Tibial nerve (tissue), 4 donors: ENCODE measurements around the gene VPS13D. TPM values are rescaled to one million over a fixed set of nuclear protein-coding genes. Genes with fewer than 3 reads are reported as not detected.
A peak's percentile ranks its signal among the peaks of the same experiment; 100 is the strongest.

Source experiments
- DNase-seq, 2 donors: peaks; one replicate each; pipeline ENCODE4 v3.0.0-alpha.2; 2019; ENCODE audit warnings: low spot score in 2 of 2
- H3K27ac ChIP-seq, 4 donors: fragments of 200-600 bp; sonication (generic) in 3 of 4; one replicate each; pipeline ENCODE4 v1.5.1; 2017 to 2019; ENCODE audit warnings: mild to moderate bottlenecking in 1 of 4
- H3K27me3 ChIP-seq, 2 donors: fragments of 200-600 bp; sonication (generic) in 1 of 2; one replicate each; pipeline versions ENCODE4 v1.5.1 to v1.6.0; 2017 to 2019
- H3K36me3 ChIP-seq, 3 donors: fragments of 200-600 bp; sonication (generic); one replicate each; pipeline ENCODE4 v1.5.1; 2018 to 2019
- H3K4me1 ChIP-seq, 4 donors: fragments of 200-600 bp; sonication (generic) in 3 of 4; one replicate each; pipeline ENCODE4 v1.5.1; 2017 to 2019
- H3K4me3 ChIP-seq, 4 donors: fragments of 200-600 bp; sonication (generic) in 3 of 4; one replicate each; pipeline ENCODE4 v1.5.1; 2017 to 2019; ENCODE audit warnings: mild to moderate bottlenecking in 1 of 4, moderate library complexity in 1 of 4
- H3K9me3 ChIP-seq, 4 donors: fragments of 200-600 bp; sonication (generic) in 3 of 4; one replicate each; pipeline ENCODE4 v1.5.1; 2017 to 2019
- EP300 ChIP-seq, 2 donors: sonication (generic); formaldehyde crosslinking; IDR thresholded peaks; one replicate each; pipeline ENCODE4 v1.6.1; 2017; ENCODE audit warnings: antibody characterized with exemption in 2 of 2, mild to moderate bottlenecking in 1 of 2
- POLR2A ChIP-seq, 2 donors: fragments of 450-650 bp; IDR thresholded peaks; one replicate each; pipeline ENCODE4 v1.6.1; 2017; ENCODE audit warnings: antibody characterized with exemption in 2 of 2, mild to moderate bottlenecking in 2 of 2, moderate library complexity in 2 of 2
- WGBS, 2 donors: methylation state at CpG; one replicate each; pipeline ENCODE4 v1.1.5; 2018; 5-methylcytosine and 5-hydroxymethylcytosine counted together
- total RNA-seq, 4 donors: library from RNA; depleted of rRNA; stranded (reverse); fragments of >200 nt; gene quantifications; one replicate each; pipeline ENCODE4 v1.1.0, GENCODE V29; 2016
- TF ChIP-seq, protein P1 (sequence below), 5 experiments: fragments of 200-600 bp in 3 of 5; fragments of 450-650 bp in 2 of 5; sonication (generic) in 3 of 5; IDR thresholded peaks; one replicate each; pipeline ENCODE4 v1.5.1; 2016 to 2019; ENCODE audit warnings: antibody characterized with exemption in 5 of 5, mild to moderate bottlenecking in 3 of 5, moderate library complexity in 2 of 5

The VPS13D gene
- total RNA-seq, 4 donors from 2014 or later = 99.2 to 132 (median 110) TPM

DNA sequence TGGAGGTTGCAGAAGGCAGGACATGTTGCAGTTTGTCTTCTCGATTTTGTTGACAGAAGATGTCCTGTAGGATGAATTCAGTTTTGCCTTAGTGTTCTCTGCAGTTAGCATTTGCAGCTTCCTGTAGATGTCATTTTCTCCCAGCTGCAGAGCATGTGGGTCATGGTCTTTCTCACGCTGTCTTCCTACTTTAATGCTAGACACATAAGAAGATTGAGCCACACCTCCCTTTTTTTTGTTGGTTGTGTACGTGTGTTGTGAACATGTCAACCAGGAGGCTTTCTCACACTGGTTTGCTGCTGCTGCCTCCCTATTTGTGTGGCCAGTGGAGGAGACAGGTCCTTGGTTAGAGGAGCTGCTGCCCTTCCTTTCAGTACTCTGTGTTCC is 110.7 kb downstream of the VPS13D start:
- Histone ChIP-seq H3K4me1 (peaks cover 0 to 94% (median 50%) of the 10 kb centered on the region in 4 donors), H3K27ac (peak overlapping the region in 3 of 4 donors; percentile 10 to 83 (median 78)), H3K27me3 (no peaks in the 10 kb centered on the region), H3K36me3 (peaks cover 0 to 17% (median 0%) of the 10 kb centered on the region in 3 donors), H3K9me3 (no peaks in the 10 kb centered on the region), H3K4me3 (no peak overlapping the region)
- no peak for DNase-seq
- 48 to 50% methylated on average over 3 of the region's 3 CpGs for WGBS, 2 donors
- TF ChIP-seq, protein P1, sequence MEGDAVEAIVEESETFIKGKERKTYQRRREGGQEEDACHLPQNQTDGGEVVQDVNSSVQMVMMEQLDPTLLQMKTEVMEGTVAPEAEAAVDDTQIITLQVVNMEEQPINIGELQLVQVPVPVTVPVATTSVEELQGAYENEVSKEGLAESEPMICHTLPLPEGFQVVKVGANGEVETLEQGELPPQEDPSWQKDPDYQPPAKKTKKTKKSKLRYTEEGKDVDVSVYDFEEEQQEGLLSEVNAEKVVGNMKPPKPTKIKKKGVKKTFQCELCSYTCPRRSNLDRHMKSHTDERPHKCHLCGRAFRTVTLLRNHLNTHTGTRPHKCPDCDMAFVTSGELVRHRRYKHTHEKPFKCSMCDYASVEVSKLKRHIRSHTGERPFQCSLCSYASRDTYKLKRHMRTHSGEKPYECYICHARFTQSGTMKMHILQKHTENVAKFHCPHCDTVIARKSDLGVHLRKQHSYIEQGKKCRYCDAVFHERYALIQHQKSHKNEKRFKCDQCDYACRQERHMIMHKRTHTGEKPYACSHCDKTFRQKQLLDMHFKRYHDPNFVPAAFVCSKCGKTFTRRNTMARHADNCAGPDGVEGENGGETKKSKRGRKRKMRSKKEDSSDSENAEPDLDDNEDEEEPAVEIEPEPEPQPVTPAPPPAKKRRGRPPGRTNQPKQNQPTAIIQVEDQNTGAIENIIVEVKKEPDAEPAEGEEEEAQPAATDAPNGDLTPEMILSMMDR (IDR thresholded peaks at IDR 0.05) = no peak
- no peak for TF ChIP-seq EP300 (IDR thresholded peaks at IDR 0.05)

DNA sequence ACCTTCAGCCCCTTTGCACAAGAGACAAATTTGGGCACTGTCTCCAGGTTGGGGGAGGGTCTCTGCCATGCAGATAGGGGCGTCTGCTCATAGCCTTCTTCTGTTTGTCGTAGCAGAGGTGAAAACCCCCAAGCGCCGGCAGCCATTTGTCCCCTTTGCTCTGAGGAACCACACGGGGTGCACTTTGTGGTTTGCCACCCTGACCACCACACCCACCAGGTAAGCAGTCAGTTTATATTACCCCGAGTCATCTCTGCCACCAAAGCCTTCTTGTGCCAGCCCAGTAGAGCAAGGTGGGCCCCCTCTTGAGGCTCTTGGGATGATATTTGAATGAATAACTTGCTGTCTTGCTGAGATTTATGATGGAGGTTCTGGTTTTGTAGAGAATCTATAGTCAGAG is 111.8 kb downstream of the VPS13D start:
- peaks cover 0 to 18% (median 0%) of the 10 kb centered on the region in 3 donors for H3K36me3 ChIP-seq
- H3K9me3 ChIP-seq = no peaks in the 10 kb centered on the region
- TF ChIP-seq POLR2A (IDR thresholded peaks at IDR 0.05) (no peak), EP300 (IDR thresholded peaks at IDR 0.05) (no peak)
- TF ChIP-seq, protein P1 (IDR thresholded peaks at IDR 0.05) = no peak
- 84 to 86% methylated on average over 6 of the region's 6 CpGs for WGBS, 2 donors
- peaks cover 0 to 92% (median 57%) of the 10 kb centered on the region in 4 donors for H3K4me1 ChIP-seq
- H3K27me3 ChIP-seq = no peaks in the 10 kb centered on the region
- no peak for DNase-seq
- peak overlapping the region in 2 of 4 donors; percentile 42 to 78 for H3K27ac ChIP-seq
- no peak overlapping the region for H3K4me3 ChIP-seq

DNA sequence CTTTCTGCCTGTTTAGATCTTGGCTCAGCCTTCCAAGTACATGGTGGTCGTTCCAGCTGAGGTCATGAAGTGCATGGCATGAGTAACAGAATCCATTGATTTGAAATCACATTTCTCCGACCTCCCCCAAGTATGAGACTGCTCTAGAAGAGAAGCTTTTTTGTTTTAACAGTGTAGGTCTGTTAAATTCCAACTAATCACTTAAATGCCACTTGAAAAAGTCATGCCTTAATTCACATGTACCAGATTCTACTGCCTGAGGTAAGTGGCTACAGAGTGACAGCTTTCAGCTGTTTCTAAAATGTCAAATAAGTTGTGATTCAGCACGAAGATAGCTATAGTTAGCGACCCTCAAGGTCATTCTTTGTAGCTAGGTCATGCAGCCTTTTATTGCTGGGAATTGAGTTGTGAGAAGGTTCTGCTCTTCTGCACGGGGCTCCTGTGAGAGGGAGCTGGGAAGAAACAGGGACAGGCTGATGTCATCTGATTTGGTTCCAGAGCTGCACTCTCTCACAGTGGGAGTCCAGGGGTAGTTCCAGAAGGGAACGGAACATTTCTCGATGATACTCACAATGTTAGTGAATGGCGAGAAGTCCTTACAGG is 112.7 kb downstream of the VPS13D start:
- Histone ChIP-seq H3K36me3 (peaks cover 0 to 26% (median 0%) of the 10 kb centered on the region in 3 donors), H3K4me1 (peaks cover 0 to 84% (median 55%) of the 10 kb centered on the region in 4 donors), H3K27ac (peak overlapping the region in 2 of 4 donors; percentile 42 to 78), H3K27me3 (no peaks in the 10 kb centered on the region), H3K9me3 (no peaks in the 10 kb centered on the region), H3K4me3 (peak overlapping the region in 1 of 4 donors; percentile 9)
- 35 to 46% methylated on average over 8 of the region's 8 CpGs for WGBS, 2 donors
- no peak for DNase-seq
- TF ChIP-seq POLR2A (IDR thresholded peaks at IDR 0.05) = no peak
- peak in 1 of 2 donors; percentile 9 for TF ChIP-seq EP300 (IDR thresholded peaks at IDR 0.05)

DNA sequence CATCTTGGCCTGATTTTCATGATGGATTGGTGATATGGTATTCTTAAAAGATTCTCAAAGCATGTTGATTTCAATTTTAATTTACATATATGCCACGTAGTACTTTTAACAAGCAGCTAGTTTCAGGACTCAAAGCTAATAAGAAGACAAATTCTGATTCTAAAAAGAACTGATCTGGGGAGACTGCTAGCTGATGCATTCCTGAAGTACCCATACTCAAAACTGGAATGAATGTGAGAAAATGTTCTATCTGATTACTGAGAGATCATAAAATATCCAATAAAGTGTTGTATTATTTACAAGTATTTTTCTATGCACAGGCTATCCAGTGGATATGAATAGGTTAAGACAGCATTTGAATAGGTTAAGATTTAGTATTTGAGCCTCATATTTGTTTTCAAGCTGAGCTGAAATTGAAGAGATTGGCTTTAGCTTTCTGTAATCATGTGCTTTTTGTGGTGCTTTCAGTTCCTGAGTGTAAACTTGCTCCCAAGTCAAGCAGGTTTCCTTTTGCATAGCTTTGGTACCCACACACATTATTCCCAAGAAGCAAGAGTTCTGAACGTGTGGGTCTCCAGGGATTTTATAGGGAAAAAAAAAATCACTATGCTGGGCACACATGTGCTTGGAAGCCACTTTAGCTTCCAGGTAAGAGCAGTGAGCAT is 114.1 kb downstream of the VPS13D start:
- TF ChIP-seq, protein P1 (IDR thresholded peaks at IDR 0.05) = no peak
- no peak for TF ChIP-seq POLR2A (IDR thresholded peaks at IDR 0.05)
- Histone ChIP-seq H3K9me3 (no peaks in the 10 kb centered on the region), H3K4me1 (peaks cover 0 to 78% (median 54%) of the 10 kb centered on the region in 4 donors), H3K4me3 (peak overlapping the region in 2 of 4 donors; percentile 7 to 29), H3K27me3 (no peaks in the 10 kb centered on the region), H3K27ac (peak overlapping the region in 3 of 4 donors; percentile 36 to 78 (median 50)), H3K36me3 (peaks cover 0 to 37% (median 3%) of the 10 kb centered on the region in 3 donors)
- WGBS, 2 donors = 35 to 39% methylated on average over 2 of the region's 2 CpGs
- no peak for DNase-seq

DNA sequence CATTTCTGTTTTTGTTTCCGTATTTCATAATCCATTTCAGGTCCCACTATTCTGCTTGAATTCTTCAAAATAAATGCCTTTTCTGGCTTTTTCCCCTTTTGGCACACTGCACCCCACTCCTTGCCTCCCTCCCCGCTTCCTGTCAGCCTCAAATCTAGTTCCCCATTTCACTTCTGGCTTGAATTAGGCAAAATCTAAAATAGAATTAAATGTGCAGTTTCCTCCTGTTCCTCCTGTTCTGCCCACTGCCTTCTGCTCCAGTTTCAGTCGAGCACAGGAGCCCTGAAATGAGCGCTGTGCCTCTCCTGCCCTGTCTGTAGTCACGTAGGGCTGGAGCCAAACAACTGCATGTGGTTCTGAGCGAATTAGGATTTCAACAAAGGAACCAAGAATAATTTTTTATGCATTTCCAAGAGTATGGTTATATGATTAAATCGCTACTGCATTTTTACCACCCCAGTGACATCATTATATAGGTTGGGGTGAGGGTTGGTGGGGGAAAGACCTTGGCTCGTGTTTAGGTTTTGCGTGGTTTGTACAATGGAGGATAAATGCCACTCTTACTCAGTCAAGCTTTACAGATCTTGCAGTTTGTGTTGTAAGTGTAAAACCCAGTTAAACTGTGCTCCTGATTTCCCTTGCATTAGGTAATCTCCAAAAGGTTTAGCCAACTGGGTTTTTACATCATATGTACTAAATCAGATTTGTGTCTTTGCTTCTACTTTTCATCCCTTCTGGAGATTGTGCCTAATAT is 114.9 kb downstream of the VPS13D start:
- Histone ChIP-seq H3K9me3 (no peaks in the 10 kb centered on the region), H3K27ac (peak overlapping the region; percentile 8 to 78 (median 43)), H3K4me1 (peaks cover 0 to 70% (median 46%) of the 10 kb centered on the region in 4 donors), H3K27me3 (no peaks in the 10 kb centered on the region), H3K4me3 (peak overlapping the region in 3 of 4 donors; percentile 4 to 29 (median 7)), H3K36me3 (peaks cover 0 to 45% (median 10%) of the 10 kb centered on the region in 3 donors)
- 35 to 41% methylated on average over 9 of the region's 9 CpGs for WGBS, 2 donors
- TF ChIP-seq, protein P1 (IDR thresholded peaks at IDR 0.05) = no peak
- no peak for TF ChIP-seq POLR2A (IDR thresholded peaks at IDR 0.05)
- peak; percentile 46 to 67 for TF ChIP-seq EP300 (IDR thresholded peaks at IDR 0.05)
- DNase-seq = peak in 1 of 2 donors; percentile 44
